Neural progenitor cell (in vitro differentiated cells): Measurements from ENCODE around the gene ARHGEF12. TPM values are rescaled to one million over a fixed set of nuclear protein-coding genes. Genes with fewer than 3 reads are reported as not detected.

Experiments used
- DNase-seq: peaks from one replicate; pipeline ENCODE4 v3.0.0-alpha.2; 2016; ENCODE audit warnings: low spot score
- H2AFZ ChIP-seq: fragments of 200-600 bp; sonication (generic); replicated peaks from 2 replicates; pipeline ENCODE4 v1.6.1; 2016; ENCODE audit warnings: antibody characterized with exemption
- H3F3A ChIP-seq: fragments of 200-600 bp; sonication (generic); 2 replicates; pipeline ENCODE4 v1.6.1; 2016; ENCODE audit warnings: antibody characterized with exemption, low read depth
- H3K27ac ChIP-seq: fragments of 200-600 bp; sonication (generic); 2 replicates; pipeline ENCODE4 v1.5.1; 2016; ENCODE audit warnings: mild to moderate bottlenecking
- H3K27me3 ChIP-seq: fragments of 200-600 bp; sonication (generic); 2 replicates; pipeline ENCODE4 v1.6.1; 2016; ENCODE audit warnings: mild to moderate bottlenecking, moderate library complexity
- H3K36me3 ChIP-seq: fragments of 200-600 bp; sonication (generic); 2 replicates; pipeline ENCODE4 v1.5.1; 2016
- H3K4me1 ChIP-seq: fragments of 200-600 bp; sonication (generic); 2 replicates; pipeline ENCODE4 v1.6.1; 2016; ENCODE audit warnings: mixed run types
- H3K4me2 ChIP-seq: fragments of 200-600 bp; sonication (generic); 2 replicates; pipeline ENCODE4 v1.6.1; 2016
- H3K4me3 ChIP-seq: fragments of 200-600 bp; sonication (generic); 2 replicates; pipeline ENCODE4 v1.5.1; 2016
- H3K79me2 ChIP-seq: fragments of 200-600 bp; sonication (generic); 2 replicates; pipeline ENCODE4 v1.6.1; 2016; ENCODE audit warnings: low read depth
- H3K9ac ChIP-seq: fragments of 200-600 bp; sonication (generic); 2 replicates; pipeline ENCODE4 v1.6.1; 2016
- H3K9me3 ChIP-seq: fragments of 200-600 bp; sonication (generic); 2 replicates; pipeline ENCODE4 v1.5.1; 2016; ENCODE audit warnings: low read depth
- H4K20me1 ChIP-seq: fragments of 200-600 bp; sonication (generic); 2 replicates; pipeline ENCODE4 v1.6.1; 2016; ENCODE audit warnings: low read depth
- H3K27ac Mint-ChIP-seq: 3 replicates; pipeline ENCODE4 v1.8.0; 2021; ENCODE audit warnings: mixed read lengths
- H3K27me3 Mint-ChIP-seq: 2 replicates; pipeline ENCODE4 v1.8.0; 2022; ENCODE audit warnings: low read depth, mild to moderate bottlenecking, inconsistent platforms, moderate library complexity, mixed read lengths; ENCODE audit not compliant: insufficient read depth
- H3K36me3 Mint-ChIP-seq: 3 replicates; pipeline ENCODE4 v1.8.0; 2021; ENCODE audit warnings: mixed read lengths
- H3K4me1 Mint-ChIP-seq: 3 replicates; pipeline ENCODE4 v1.8.0; 2021; ENCODE audit warnings: mixed read lengths
- H3K4me3 Mint-ChIP-seq: 3 replicates; pipeline ENCODE4 v1.8.0; 2021; ENCODE audit warnings: mild to moderate bottlenecking, moderate library complexity, mixed read lengths
- H3K9me3 Mint-ChIP-seq: 3 replicates; pipeline ENCODE4 v1.8.0; 2020; ENCODE audit warnings: mixed read lengths
- EZH2 ChIP-seq: fragments of 200-600 bp; sonication (generic); IDR thresholded peaks from 2 replicates; pipeline ENCODE4 v1.6.1; 2017; ENCODE audit warnings: antibody characterized with exemption, mild to moderate bottlenecking, moderate library complexity
- EZH2phosphoT487 ChIP-seq: fragments of 200-600 bp; sonication (generic); IDR thresholded peaks from 2 replicates; pipeline ENCODE4 v1.6.1; 2017; ENCODE audit warnings: antibody characterized with exemption
- total RNA-seq: library from RNA; depleted of rRNA; stranded (reverse); fragments of >200 nt; gene quantifications from 2 replicates; pipeline ENCODE4 v1.2.3, GENCODE V29; 2015; ENCODE audit warnings: low replicate concordance
- TF ChIP-seq, protein P1 (sequence below): fragments of 200-600 bp; sonication (generic); IDR thresholded peaks from 2 replicates; pipeline ENCODE4 v1.5.1; 2017; ENCODE audit warnings: antibody characterized with exemption, mild to moderate bottlenecking

Gene ARHGEF12
- total RNA-seq, 1 donor from 2014 or later: 31.3 TPM

DNA sequence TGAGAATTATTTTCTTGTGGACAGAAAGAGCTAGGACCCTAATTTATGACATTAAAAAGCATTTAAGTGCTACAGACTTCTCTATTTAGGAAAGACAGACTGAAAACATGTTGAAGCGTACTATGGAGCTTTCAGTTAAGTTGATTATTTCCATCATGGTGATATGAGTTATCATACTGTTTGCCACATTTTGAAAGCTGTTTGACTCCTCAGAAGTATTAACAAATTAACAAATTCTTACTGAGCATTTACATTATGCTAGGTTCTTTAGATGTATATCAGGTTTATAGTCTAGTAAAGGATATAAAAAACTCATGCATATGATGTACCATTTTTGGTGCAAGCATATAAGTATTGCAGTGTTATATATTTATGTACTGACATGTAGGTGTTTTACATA lies 50.1 kb downstream of the ARHGEF12 start:
- Histone ChIP-seq H3K4me3 (no peak overlapping the region), H3K4me2 (no peak overlapping the region)
- H3K9me3 Mint-ChIP-seq: peaks cover 34% of the 10 kb centered on the region

GRCh38 chr11:120386774-120387371 lies 50.7 kb downstream of the ARHGEF12 start:
- H3K79me2 ChIP-seq: peaks cover 97% of the 10 kb centered on the region
- H4K20me1 ChIP-seq: no peaks in the 10 kb centered on the region

More for the DNA sequence above, 50.1 kb downstream of the ARHGEF12 start:
- no peak overlapping the region for H3K27ac Mint-ChIP-seq
- H3K4me1 ChIP-seq: peaks cover 26% of the 10 kb centered on the region
- peaks cover 22% of the 10 kb centered on the region for H3K36me3 Mint-ChIP-seq
- no peak overlapping the region for H3K4me3 Mint-ChIP-seq
- peaks cover 18% of the 10 kb centered on the region for H3K4me1 Mint-ChIP-seq
- DNase-seq: no peak
- H3K27me3 Mint-ChIP-seq: no peaks in the 10 kb centered on the region
- H3K79me2 ChIP-seq: peaks cover 99% of the 10 kb centered on the region
- no peaks in the 10 kb centered on the region for H3F3A ChIP-seq
- H3K9ac ChIP-seq: no peak overlapping the region
- TF ChIP-seq EZH2: no peak
- no peak for TF ChIP-seq EZH2phosphoT487
- TF ChIP-seq, protein P1, sequence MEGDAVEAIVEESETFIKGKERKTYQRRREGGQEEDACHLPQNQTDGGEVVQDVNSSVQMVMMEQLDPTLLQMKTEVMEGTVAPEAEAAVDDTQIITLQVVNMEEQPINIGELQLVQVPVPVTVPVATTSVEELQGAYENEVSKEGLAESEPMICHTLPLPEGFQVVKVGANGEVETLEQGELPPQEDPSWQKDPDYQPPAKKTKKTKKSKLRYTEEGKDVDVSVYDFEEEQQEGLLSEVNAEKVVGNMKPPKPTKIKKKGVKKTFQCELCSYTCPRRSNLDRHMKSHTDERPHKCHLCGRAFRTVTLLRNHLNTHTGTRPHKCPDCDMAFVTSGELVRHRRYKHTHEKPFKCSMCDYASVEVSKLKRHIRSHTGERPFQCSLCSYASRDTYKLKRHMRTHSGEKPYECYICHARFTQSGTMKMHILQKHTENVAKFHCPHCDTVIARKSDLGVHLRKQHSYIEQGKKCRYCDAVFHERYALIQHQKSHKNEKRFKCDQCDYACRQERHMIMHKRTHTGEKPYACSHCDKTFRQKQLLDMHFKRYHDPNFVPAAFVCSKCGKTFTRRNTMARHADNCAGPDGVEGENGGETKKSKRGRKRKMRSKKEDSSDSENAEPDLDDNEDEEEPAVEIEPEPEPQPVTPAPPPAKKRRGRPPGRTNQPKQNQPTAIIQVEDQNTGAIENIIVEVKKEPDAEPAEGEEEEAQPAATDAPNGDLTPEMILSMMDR: no peak
- no peaks in the 10 kb centered on the region for H4K20me1 ChIP-seq
- no peaks in the 10 kb centered on the region for H3K27me3 ChIP-seq
- H3K27ac ChIP-seq: no peak overlapping the region
- H2AFZ ChIP-seq: no peak overlapping the region
- no peaks in the 10 kb centered on the region for H3K36me3 ChIP-seq
- no peaks in the 10 kb centered on the region for H3K9me3 ChIP-seq

DNA sequence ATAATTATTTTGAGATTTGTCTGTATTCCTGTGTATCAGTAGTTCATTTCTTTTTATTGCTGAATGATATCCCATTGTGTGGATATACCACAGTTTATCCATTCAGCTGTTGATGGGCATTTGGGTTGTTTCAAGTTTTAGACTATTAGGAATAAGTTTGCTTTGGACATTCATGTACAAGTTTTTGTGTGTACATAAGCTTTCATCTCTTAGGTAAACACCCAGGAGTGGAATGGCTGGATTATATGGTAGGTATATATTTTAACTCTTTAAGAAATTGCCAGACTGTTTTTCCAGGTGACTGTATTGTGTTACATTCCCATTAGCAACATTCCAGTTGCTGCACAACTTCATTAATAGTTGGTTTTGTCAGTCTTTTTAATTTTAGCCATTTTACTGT lies 52.0 kb downstream of the ARHGEF12 start:
- no peak for DNase-seq
- Histone ChIP-seq H3F3A (no peaks in the 10 kb centered on the region), H4K20me1 (no peaks in the 10 kb centered on the region), H3K4me3 (no peak overlapping the region), H2AFZ (no peak overlapping the region), H3K36me3 (no peaks in the 10 kb centered on the region), H3K4me1 (peaks cover 36% of the 10 kb centered on the region), H3K79me2 (peaks cover 95% of the 10 kb centered on the region), H3K9me3 (no peaks in the 10 kb centered on the region), H3K4me2 (no peak overlapping the region), H3K27me3 (no peaks in the 10 kb centered on the region), H3K27ac (no peak overlapping the region), H3K9ac (no peak overlapping the region)
- Mint-ChIP-seq H3K36me3 (peaks cover 11% of the 10 kb centered on the region), H3K4me1 (peaks cover 22% of the 10 kb centered on the region), H3K4me3 (no peak overlapping the region), H3K9me3 (peaks cover 18% of the 10 kb centered on the region), H3K27me3 (no peaks in the 10 kb centered on the region), H3K27ac (no peak overlapping the region)
- TF ChIP-seq, protein P1: no peak

More at GRCh38 chr11:120386774-120387371, 50.7 kb downstream of the ARHGEF12 start:
- Histone ChIP-seq H3K4me2 (no peak overlapping the region), H3F3A (no peaks in the 10 kb centered on the region), H3K36me3 (no peaks in the 10 kb centered on the region), H3K27me3 (no peaks in the 10 kb centered on the region), H3K4me1 (peaks cover 32% of the 10 kb centered on the region), H3K9me3 (no peaks in the 10 kb centered on the region), H3K4me3 (no peak overlapping the region), H3K9ac (no peak overlapping the region), H3K27ac (no peak overlapping the region), H2AFZ (no peak overlapping the region)
- Mint-ChIP-seq H3K9me3 (peaks cover 29% of the 10 kb centered on the region), H3K27ac (no peak overlapping the region), H3K36me3 (peaks cover 19% of the 10 kb centered on the region), H3K4me3 (no peak overlapping the region), H3K27me3 (no peaks in the 10 kb centered on the region), H3K4me1 (peaks cover 20% of the 10 kb centered on the region)
- TF ChIP-seq, protein P1: no peak
- no peak for TF ChIP-seq EZH2phosphoT487
- no peak for DNase-seq
